Measurements from ENCODE around the gene DTNA.
"Not testable (repeated sequence)": the region's sequence is repeated elsewhere in the genome, so short reads cannot be mapped to it uniquely, and the experiment has no call there.

The DTNA gene

GRCh38 chr18:34725737-34726136, 15.6 kb downstream of the DTNA start:
- DNase-seq (ENCODE audit: low spot score), result not testable (repeated sequence)

GRCh38 chr18:34726286-34727004, 16.3 kb downstream of the DTNA start:
- no peak for DNase-seq (ENCODE audit: low spot score)

GRCh38 chr18:34729264-34729663, 19.2 kb downstream of the DTNA start:
- DNase-seq (ENCODE audit: low spot score), result no peak

- DNase-seq (ENCODE audit: low spot score), result no peak
Measured at GRCh38 chr18:34729740-34730355, 19.8 kb downstream of the DTNA start.

GRCh38 chr18:34730774-34731173, 20.7 kb downstream of the DTNA start:
- DNase-seq (ENCODE audit: low spot score), result no peak

GRCh38 chr18:34734056-34734455, 24.0 kb downstream of the DTNA start:
- DNase-seq (ENCODE audit: low spot score), result no peak

- DNase-seq (ENCODE audit: low spot score), result not testable (repeated sequence)
Measured at GRCh38 chr18:34734526-34734925, 24.4 kb downstream of the DTNA start.

- DNase-seq (ENCODE audit: low spot score), result no peak
Measured at GRCh38 chr18:34738175-34738894, 28.2 kb downstream of the DTNA start.

GRCh38 chr18:34740101-34740500, 30.0 kb downstream of the DTNA start:
- DNase-seq (ENCODE audit: low spot score), result no peak

GRCh38 chr18:34740724-34741123, 30.6 kb downstream of the DTNA start:
- no peak for DNase-seq (ENCODE audit: low spot score)

GRCh38 chr18:34741401-34741800, 31.3 kb downstream of the DTNA start:
- no peak for DNase-seq (ENCODE audit: low spot score)

- no peak for DNase-seq (ENCODE audit: low spot score)
Measured at GRCh38 chr18:34742891-34743341, 32.8 kb downstream of the DTNA start.

GRCh38 chr18:34744569-34744968, 34.5 kb downstream of the DTNA start:
- DNase-seq (ENCODE audit: low spot score), result no peak

- no peak for DNase-seq (ENCODE audit: low spot score)
Measured at GRCh38 chr18:34746614-34747013, 36.5 kb downstream of the DTNA start.

- DNase-seq (ENCODE audit: low spot score), result no peak
Measured at GRCh38 chr18:34749721-34750120, 39.6 kb downstream of the DTNA start.

GRCh38 chr18:34752056-34752455, 42.0 kb downstream of the DTNA start:
- no peak for DNase-seq (ENCODE audit: low spot score)

- no peak for DNase-seq (ENCODE audit: low spot score)
Measured at GRCh38 chr18:34754300-34754699, 44.2 kb downstream of the DTNA start.

- DNase-seq (ENCODE audit: low spot score), result no peak
Measured at GRCh38 chr18:34757666-34758065, 47.6 kb downstream of the DTNA start.

GRCh38 chr18:34758378-34758948, 48.4 kb downstream of the DTNA start:
- no peak for DNase-seq (ENCODE audit: low spot score)

- DNase-seq (ENCODE audit: low spot score), result no peak
Measured at GRCh38 chr18:34760444-34760843, 50.3 kb downstream of the DTNA start.

GRCh38 chr18:34764451-34764850, 54.4 kb downstream of the DTNA start:
- no peak for DNase-seq (ENCODE audit: low spot score)

- no peak for DNase-seq (ENCODE audit: low spot score)
Measured at GRCh38 chr18:34767601-34768027, 57.5 kb downstream of the DTNA start.

GRCh38 chr18:34771958-34772357, 61.9 kb downstream of the DTNA start:
- no peak for DNase-seq (ENCODE audit: low spot score)

Measured in CD4-positive, alpha-beta T cell treated with Interleukin-15 for 4 hours (primary cell).